GM18502 (cell line): ENCODE results near the gene ACBD6.

Experiments
- ATAC-seq: cut with Tn5 transposase; IDR thresholded peaks from one replicate; pipeline ENCODE4 v1.9.1; 2021; ENCODE audit warnings: mild to moderate bottlenecking; ENCODE audit not compliant: unreplicated experiment, poor library complexity

ACBD6 gene

GRCh38 chr1:180527101-180527669 lies 24.8 kb upstream of the ACBD6 start:
- no peak for ATAC-seq

- ATAC-seq: no peak
These were observed 23.3 kb upstream of the ACBD6 start for GRCh38 chr1:180525715-180526039.

- no peak for ATAC-seq
These were observed 22.7 kb upstream of the ACBD6 start for GRCh38 chr1:180524915-180525714.

DNA sequence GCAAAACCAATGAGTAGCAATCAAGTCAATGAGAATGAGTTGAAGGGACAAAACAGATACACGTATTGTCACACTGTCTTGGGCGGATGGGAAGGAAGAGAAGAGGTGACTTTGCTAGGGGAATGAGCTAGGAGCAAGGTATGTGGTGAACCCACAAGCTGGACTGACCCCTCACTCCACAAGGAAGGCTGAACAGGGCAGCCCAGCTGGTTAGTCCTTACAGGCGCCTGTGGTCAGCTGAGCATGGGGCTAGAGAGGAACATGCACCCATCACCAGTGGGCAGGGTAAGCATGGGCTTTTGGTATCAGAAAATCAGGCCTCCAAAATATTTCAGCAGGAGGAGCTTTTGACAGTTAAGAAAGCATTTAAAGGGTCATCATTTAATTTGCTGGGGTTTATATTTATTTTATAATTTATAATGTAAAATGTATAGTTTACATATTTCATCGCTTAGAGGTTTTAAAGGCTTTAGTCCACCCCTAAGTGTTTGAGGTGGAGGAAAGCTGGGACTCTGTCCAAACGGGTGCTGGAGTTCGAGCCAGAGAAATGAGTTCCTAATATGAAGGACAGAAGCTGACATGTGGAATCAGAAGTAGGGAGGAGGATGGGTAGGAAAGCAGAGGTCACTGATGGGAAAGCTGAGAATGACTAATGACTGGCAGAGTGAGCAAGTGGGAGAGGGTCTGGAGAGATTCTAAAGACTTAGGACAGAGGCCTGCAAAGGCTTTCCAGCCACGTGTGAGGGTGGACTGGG lies 22.0 kb upstream of the ACBD6 start:
- ATAC-seq: no peak

- no peak for ATAC-seq
These were observed 19.8 kb upstream of the ACBD6 start for GRCh38 chr1:180522213-180522515.

DNA sequence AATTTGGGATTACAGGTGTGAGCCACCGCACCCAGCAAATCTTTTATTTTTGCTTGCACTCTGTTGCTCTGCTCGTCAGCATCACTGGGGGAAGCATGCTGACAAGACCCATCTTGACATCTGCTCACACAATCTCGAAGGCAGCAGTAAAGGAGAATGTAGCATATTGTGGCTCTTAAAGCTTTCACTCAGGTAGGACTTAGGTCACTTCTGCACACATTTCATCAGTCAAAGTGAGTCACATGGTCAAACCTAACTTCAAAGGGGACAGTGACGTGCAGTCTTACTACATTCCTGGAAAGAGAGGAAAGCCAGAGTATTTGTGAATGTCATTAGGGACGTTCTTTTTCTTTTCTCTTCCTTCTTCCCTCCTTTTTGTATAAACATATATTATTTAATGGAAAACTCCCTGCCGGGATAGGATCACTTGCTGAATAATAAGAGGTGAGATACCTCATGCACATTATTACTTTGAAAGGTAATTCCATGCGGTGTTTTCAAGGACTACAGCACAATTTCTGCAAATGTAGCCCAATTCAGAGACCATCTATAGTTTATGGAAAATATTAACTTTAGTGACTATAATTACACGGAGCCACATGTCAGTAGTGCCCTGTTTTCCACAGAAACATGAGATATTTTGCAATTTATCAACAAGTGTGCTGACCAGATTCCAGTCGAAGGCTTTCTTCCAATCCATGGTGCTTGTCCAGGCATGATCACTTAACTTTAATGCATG lies 19.3 kb upstream of the ACBD6 start:
- ATAC-seq: no peak

DNA sequence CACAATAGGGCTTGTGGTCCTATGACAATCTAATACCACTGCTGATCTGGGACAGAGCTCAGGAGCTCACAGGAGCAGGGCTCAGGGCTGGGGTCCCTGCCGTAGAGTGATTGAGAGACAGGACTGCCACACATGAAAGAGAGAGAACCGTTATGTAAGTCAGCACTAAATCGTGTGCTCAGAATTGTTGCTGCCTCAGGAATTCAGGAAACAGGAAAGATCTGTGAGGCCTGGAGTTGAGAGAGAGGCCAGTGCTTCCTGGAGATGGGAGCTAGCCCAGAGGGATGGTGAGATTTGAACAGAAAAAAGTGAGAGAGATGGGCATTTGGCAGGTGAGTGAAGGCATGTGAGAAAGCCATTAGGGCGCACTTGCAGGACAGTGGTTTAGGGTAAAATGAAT lies 17.5 kb upstream of the ACBD6 start:
- ATAC-seq: no peak

- peak; percentile 86 for ATAC-seq
These were observed 13.5 kb upstream of the ACBD6 start for GRCh38 chr1:180515857-180516388.

- no peak for ATAC-seq
These were observed 13.0 kb upstream of the ACBD6 start for GRCh38 chr1:180515364-180515763.

- ATAC-seq: no peak
These were observed 11.2 kb upstream of the ACBD6 start for GRCh38 chr1:180513531-180513930.

DNA sequence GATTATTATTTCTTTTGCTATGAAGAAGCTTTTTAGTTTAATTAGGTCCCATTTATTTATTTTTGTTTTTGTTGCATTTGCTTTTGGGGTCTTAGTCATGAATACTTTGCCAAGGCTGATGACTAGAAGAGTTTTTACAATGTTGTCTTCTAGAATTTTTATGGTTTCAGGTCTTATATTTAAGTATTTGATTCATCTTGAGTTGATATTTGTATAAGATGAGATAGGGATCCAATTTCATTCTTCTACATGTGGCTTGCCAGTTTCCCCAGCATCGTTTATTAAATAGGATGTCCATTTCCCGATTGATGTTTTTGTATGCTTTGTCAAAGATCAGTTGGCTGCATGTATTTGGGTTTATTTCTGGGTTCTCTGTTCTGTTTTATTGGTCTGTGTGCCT lies 8.5 kb upstream of the ACBD6 start:
- no peak for ATAC-seq

DNA sequence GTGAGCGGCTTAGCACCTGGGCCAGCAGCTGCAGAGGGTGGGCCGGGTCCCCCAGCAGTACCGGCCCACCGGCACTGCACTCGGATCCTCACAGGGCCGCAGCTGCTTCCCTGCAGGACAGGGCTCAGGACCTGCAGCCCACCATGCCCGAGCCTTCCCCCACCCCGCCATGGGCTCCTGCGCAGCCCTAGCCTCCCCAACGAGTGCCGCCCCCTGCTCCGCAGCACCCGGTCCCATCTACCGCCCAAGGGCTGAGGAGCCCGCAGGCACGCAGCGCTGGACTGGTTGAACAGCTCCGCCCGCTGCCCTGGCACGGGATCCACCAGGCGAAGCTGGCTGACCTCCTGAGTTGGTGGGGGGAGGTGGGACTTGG lies 6.3 kb upstream of the ACBD6 start:
- no peak for ATAC-seq

DNA sequence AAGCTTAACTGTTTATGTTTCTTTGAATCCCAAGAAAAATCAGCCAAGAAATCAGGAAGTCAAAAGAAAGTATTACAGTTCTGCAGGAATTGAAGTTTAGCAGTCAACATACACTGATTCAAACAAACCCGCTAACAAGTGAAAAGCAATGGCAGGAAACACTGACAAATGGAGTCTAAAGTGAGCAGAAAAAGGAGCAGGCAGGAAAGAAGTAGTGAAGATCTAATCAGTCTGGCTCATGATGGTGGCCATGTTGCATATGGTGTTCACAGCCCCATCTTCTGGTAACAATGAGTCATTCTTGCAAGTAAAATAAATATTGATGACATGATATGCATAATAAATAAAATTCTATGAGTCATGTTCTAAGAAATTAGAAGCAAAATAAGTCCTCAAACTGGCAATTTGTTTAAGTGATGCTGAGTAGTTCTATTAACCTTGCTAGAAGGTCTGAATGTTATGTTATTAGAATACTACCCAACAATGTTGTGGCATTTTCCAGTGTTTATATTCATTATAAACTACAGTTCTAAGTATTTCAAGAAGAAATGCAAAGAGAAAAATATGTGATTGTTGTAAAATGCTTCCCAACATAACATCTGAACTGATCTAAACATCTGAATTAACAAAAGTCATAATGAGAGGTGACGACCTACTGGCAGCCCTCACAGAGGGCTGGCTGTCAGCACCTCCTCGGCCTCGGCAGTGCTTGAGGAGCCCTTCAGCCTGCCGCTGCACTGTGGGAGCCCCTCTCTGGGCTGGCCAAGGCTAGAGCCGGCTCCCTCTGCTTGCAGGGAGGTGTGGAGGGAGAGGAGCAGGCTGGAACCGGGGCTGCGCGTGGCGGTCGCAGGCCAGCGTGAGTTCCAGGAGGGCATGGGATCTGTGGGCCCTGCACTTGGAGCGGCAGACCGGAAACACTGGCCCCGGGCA lies 5.7 kb upstream of the ACBD6 start:
- no peak for ATAC-seq

- no peak for ATAC-seq
These were observed 3.5 kb upstream of the ACBD6 start for GRCh38 chr1:180505732-180506335.

- no peak for ATAC-seq
These were observed 1.8 kb upstream of the ACBD6 start for GRCh38 chr1:180504186-180504585.

DNA sequence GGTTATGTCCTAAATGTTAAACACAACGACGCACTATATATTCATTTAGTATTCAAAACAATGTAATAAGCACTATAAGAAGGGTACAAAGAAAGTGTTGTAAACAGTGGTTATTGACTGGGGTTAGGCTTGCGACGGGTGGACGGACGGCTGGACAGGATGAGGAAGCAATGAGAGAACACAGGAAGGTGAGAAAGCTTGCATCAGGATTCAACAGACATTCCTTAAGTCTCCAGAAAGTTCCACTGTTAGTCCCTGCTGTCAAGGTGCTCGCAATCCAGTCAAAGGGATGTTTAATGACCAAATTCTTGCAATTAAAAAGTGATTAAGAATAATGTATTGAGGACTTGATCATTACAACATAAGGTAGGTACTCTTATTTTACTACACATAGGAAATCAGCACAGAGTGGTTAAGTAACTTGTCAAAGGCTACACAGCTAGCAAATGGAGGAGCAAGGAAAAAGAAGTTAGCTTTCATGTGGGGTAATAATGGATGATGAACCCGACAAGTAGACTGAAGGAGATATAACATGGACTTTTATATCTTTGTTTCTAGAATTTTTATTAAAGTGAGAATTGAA lies 994 bp upstream of the ACBD6 start:
- peak; percentile 1 for ATAC-seq

DNA sequence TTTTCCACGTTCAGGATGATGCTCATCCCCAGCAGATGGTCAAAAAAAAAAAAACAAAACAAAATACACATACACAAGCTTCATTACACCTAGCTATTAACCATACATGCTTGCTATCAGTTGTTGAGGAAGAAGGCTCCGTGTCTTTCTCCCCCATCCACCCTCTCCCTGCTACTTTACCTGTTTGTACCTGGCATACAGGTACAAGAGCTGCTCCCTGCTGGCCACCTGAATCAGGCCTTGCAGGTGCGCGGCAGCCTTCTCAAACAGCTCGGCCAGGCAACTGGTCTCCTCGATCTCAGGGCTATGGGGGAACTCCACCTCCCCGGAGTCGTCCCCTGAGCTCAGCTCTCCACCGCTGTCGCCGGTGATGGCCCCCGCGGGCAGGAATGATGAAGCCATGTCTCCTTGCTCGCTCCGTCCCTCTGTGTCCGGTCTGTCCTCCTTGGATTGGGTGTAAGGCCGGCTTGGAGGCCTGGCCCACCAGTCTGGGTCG lies 464 bp downstream of the ACBD6 start:
- ATAC-seq: peak; percentile 31

DNA sequence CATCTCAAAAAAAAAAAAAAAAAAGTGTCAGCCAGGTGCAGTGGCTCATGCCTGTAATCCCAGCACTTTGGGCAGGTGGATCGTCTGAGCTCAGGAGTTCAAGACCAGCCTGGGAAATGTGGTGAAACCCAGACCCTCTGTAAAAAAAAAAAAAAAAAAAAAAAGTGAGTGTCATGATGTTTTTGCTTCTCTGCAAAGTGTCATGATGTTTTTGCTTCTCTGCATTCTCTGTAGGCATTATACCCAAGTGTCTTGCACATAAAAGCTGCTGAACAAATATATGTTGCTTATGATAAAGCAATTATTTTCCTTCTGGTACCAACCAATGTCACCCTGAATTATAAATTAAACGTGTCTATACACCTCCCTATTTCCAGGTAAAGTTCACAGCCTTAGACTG lies 1.7 kb downstream of the ACBD6 start:
- ATAC-seq: no peak

DNA sequence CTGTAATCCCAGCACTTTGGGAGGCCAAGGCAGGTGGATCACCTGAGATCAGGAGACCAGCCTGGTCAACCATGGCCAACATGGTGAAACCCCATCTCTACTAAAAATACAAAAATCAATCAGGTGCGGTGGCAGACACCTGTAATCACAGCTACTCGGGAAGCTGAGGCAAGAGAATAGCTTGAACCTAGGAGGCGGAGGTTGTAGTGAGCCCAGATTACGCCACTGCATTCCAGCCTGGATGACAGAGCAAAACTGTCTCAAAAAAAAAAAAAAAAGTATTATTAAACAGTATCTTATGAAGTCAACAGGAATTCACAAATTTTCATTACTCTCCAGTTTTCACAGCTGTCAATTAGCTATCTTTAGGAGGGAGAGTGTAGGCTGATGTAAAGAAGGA lies 3.8 kb downstream of the ACBD6 start:
- no peak for ATAC-seq
